ENCODE data around the gene MEGF6. TPM values are rescaled to one million over a fixed set of nuclear protein-coding genes. Genes with fewer than 3 reads are reported as not detected.

MEGF6 gene
- total RNA-seq, 1 experiment from 2014 or later = 32.4 TPM

- CTCF ChIA-PET = no interaction called here
- Mint-ChIP-seq H3K4me1 (ENCODE audit: low read depth, unreplicated experiment) (no peaks in the 10 kb centered on the region), H3K9me3 (ENCODE audit: low read depth, unreplicated experiment) (no peaks in the 10 kb centered on the region), H3K36me3 (ENCODE audit: insufficient read depth, unreplicated experiment) (peaks cover 5% of the 10 kb centered on the region), H3K4me3 (ENCODE audit: low read depth, unreplicated experiment) (no peak overlapping the region), H3K27ac (ENCODE audit: unreplicated experiment) (no peak overlapping the region), H3K27me3 (ENCODE audit: unreplicated experiment) (no peaks in the 10 kb centered on the region)
- BruUV-seq (replicated peaks) = no TSS peak
- TF ChIP-seq, protein P1, sequence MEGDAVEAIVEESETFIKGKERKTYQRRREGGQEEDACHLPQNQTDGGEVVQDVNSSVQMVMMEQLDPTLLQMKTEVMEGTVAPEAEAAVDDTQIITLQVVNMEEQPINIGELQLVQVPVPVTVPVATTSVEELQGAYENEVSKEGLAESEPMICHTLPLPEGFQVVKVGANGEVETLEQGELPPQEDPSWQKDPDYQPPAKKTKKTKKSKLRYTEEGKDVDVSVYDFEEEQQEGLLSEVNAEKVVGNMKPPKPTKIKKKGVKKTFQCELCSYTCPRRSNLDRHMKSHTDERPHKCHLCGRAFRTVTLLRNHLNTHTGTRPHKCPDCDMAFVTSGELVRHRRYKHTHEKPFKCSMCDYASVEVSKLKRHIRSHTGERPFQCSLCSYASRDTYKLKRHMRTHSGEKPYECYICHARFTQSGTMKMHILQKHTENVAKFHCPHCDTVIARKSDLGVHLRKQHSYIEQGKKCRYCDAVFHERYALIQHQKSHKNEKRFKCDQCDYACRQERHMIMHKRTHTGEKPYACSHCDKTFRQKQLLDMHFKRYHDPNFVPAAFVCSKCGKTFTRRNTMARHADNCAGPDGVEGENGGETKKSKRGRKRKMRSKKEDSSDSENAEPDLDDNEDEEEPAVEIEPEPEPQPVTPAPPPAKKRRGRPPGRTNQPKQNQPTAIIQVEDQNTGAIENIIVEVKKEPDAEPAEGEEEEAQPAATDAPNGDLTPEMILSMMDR (IDR thresholded peaks at IDR 0.05; ENCODE audit: unreplicated experiment) = no peak
- no peak for DNase-seq
- intact Hi-C loops (cut with micrococcal nuclease; ENCODE audit: unreplicated experiment) = no loop called here
These were observed 89.2 kb downstream of the MEGF6 start for GRCh38 chr1:3522112-3522511.

DNA sequence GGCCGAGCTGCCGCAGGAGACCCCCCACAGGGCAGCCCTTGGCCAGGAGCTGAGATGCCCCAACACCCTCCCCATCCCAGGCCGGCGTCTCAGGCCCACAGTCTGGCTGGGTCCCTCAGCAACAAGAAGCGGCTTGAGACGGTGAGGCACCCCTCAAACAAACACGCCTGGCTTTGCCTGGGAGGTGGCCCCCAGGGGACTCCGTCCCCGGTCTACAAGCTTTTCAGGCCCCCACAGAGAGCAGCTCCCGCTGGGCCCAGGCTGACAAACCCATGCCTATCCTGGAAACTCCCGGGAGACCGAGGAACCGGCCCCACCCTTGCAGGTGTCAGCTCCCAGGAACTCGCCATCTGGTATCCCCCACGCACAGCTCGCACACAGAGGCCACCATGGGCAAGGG, 89.9 kb downstream of the MEGF6 start:
- no peak overlapping the region for H3K4me3 Mint-ChIP-seq (ENCODE audit: low read depth, unreplicated experiment)
- CTCF ChIA-PET = no interaction called here
- DNase-seq = no peak
- no peaks in the 10 kb centered on the region for H3K9me3 Mint-ChIP-seq (ENCODE audit: low read depth, unreplicated experiment)
- H3K4me1 Mint-ChIP-seq (ENCODE audit: low read depth, unreplicated experiment) = no peaks in the 10 kb centered on the region
- intact Hi-C loops (cut with micrococcal nuclease; ENCODE audit: unreplicated experiment) = no loop called here
- TF ChIP-seq, protein P1 (IDR thresholded peaks at IDR 0.05; ENCODE audit: unreplicated experiment) = no peak
- H3K27me3 Mint-ChIP-seq (ENCODE audit: unreplicated experiment) = no peaks in the 10 kb centered on the region
- H3K27ac Mint-ChIP-seq (ENCODE audit: unreplicated experiment) = no peak overlapping the region
- peaks cover 5% of the 10 kb centered on the region for H3K36me3 Mint-ChIP-seq (ENCODE audit: insufficient read depth, unreplicated experiment)
- BruUV-seq (replicated peaks) = no TSS peak

- H3K4me1 Mint-ChIP-seq (ENCODE audit: low read depth, unreplicated experiment) = no peaks in the 10 kb centered on the region
- TF ChIP-seq, protein P1 (IDR thresholded peaks at IDR 0.05; ENCODE audit: unreplicated experiment) = no peak
- peaks cover 5% of the 10 kb centered on the region for H3K36me3 Mint-ChIP-seq (ENCODE audit: insufficient read depth, unreplicated experiment)
- H3K27me3 Mint-ChIP-seq (ENCODE audit: unreplicated experiment) = no peaks in the 10 kb centered on the region
- no peaks in the 10 kb centered on the region for H3K9me3 Mint-ChIP-seq (ENCODE audit: low read depth, unreplicated experiment)
- no TSS peak for BruUV-seq (replicated peaks)
- DNase-seq = no peak
- H3K27ac Mint-ChIP-seq (ENCODE audit: unreplicated experiment) = no peak overlapping the region
- CTCF ChIA-PET = no interaction called here
- H3K4me3 Mint-ChIP-seq (ENCODE audit: low read depth, unreplicated experiment) = no peak overlapping the region
- intact Hi-C loops (cut with micrococcal nuclease; ENCODE audit: unreplicated experiment) = no loop called here
These were observed 90.6 kb downstream of the MEGF6 start for GRCh38 chr1:3520419-3521378.

DNA sequence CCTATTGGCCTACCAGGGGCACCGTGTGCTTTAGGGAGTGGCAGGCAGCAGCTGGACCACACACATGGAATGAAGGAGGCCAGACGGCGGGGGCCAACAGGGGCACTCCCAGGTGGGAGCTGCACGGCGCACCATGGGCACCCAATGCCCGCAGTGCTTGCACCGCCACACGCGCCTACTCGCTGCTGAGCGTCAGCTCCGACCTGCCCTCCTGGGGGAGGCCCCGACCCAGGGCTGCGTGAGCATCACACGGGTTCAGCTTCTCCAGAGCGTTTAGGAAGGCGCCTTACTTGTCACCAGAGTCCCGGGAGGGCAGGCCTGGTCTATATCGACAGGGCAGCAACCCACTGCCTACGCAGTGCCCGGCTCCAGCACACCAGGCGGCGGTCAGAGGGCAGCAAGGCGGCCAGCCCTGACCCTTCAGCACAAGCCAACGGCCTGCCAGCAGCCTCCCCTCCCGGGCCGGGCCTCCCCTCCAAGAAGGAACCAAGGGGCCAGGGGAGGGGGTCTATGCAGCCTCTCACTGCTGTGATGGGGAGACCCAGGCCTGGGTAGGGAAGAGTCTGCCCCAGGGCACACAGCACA, 91.9 kb downstream of the MEGF6 start:
- Mint-ChIP-seq H3K4me1 (ENCODE audit: low read depth, unreplicated experiment) (no peaks in the 10 kb centered on the region), H3K36me3 (ENCODE audit: insufficient read depth, unreplicated experiment) (peaks cover 5% of the 10 kb centered on the region), H3K27ac (ENCODE audit: unreplicated experiment) (no peak overlapping the region), H3K4me3 (ENCODE audit: low read depth, unreplicated experiment) (no peak overlapping the region), H3K27me3 (ENCODE audit: unreplicated experiment) (no peaks in the 10 kb centered on the region), H3K9me3 (ENCODE audit: low read depth, unreplicated experiment) (no peaks in the 10 kb centered on the region)
- no TSS peak for BruUV-seq (replicated peaks)
- no peak for DNase-seq
- intact Hi-C loops (cut with micrococcal nuclease; ENCODE audit: unreplicated experiment) = no loop called here
- TF ChIP-seq, protein P1 (IDR thresholded peaks at IDR 0.05; ENCODE audit: unreplicated experiment) = no peak
- CTCF ChIA-PET = no interaction called here

Data from Calu3 (cell line).